Endodermal cell (in vitro differentiated cells): ENCODE data around the gene IFI27. TPM values are rescaled to one million over a fixed set of nuclear protein-coding genes. Genes with fewer than 3 reads are reported as not detected.

Source experiments
- DNase-seq: peaks from one replicate; pipeline ENCODE4 v3.0.0-alpha.2; 2017
- H3K27ac ChIP-seq: 2 replicates; pipeline ENCODE4 v1.5.1; 2013; ENCODE audit warnings: mild to moderate bottlenecking, low read depth, low read length, moderate library complexity
- H3K27me3 ChIP-seq: 2 replicates; pipeline ENCODE4 v1.6.1; 2013; ENCODE audit warnings: mild to moderate bottlenecking, low read length, moderate library complexity; ENCODE audit not compliant: insufficient read depth, control insufficient read depth, poor library complexity, severe bottlenecking
- H3K36me3 ChIP-seq: 2 replicates; pipeline ENCODE4 v1.7.0; 2013; ENCODE audit warnings: mild to moderate bottlenecking, low read length, moderate library complexity; ENCODE audit not compliant: control insufficient read depth, insufficient read depth
- H3K4me1 ChIP-seq: one replicate; pipeline ENCODE4 v1.7.0; 2013; ENCODE audit warnings: low read length; ENCODE audit not compliant: control insufficient read depth, insufficient read depth
- H3K4me3 ChIP-seq: 2 replicates; pipeline ENCODE4 v1.5.1; 2013; ENCODE audit warnings: mild to moderate bottlenecking, low read length, moderate library complexity
- H3K9ac ChIP-seq: 2 replicates; pipeline ENCODE4 v1.6.1; 2013; ENCODE audit warnings: mild to moderate bottlenecking, low read length, moderate library complexity; ENCODE audit not compliant: poor library complexity, severe bottlenecking; ENCODE audit errors: extremely low read depth
- H3K9me3 ChIP-seq: 2 replicates; pipeline ENCODE4 v1.6.1; 2013; ENCODE audit warnings: mild to moderate bottlenecking, low read length, moderate library complexity; ENCODE audit not compliant: control insufficient read depth
- H3K27ac Mint-ChIP-seq: 2 replicates; pipeline ENCODE4 v1.8.0; 2020; ENCODE audit warnings: mixed read lengths
- H3K27me3 Mint-ChIP-seq: 2 replicates; pipeline ENCODE4 v1.8.0; 2021; ENCODE audit warnings: mild to moderate bottlenecking, mixed read lengths; ENCODE audit not compliant: insufficient read depth
- H3K36me3 Mint-ChIP-seq: 2 replicates; pipeline ENCODE4 v1.8.0; 2020; ENCODE audit warnings: low read depth, mixed read lengths
- H3K4me1 Mint-ChIP-seq: 2 replicates; pipeline ENCODE4 v1.8.0; 2020; ENCODE audit warnings: mixed read lengths
- H3K4me3 Mint-ChIP-seq: 2 replicates; pipeline ENCODE4 v1.8.0; 2020; ENCODE audit warnings: mild to moderate bottlenecking, moderate library complexity, mixed read lengths
- H3K9me3 Mint-ChIP-seq: 2 replicates; pipeline ENCODE4 v1.8.0; 2020; ENCODE audit warnings: mild to moderate bottlenecking, mixed read lengths
- WGBS, 2 experiments: methylation state at CpG; one replicate each; pipeline versions ENCODE4 v1.1.5 to v1.1.7; 2013; ENCODE audit warnings: missing lambda C conversion rate in 2 of 2, mixed read lengths in 1 of 2; ENCODE audit not compliant: insufficient coverage in 1 of 2, insufficient read length in 1 of 2; 5-methylcytosine and 5-hydroxymethylcytosine counted together
- total RNA-seq, 2 donors: library from RNA; stranded (reverse); fragmentation: NEBNext Ultra II Directional in 1 of 2; extraction: Animal tissue kit (Norgen Biotek cat#: 25700) in 1 of 2; gene quantifications; 2 replicates in 1 of 2; 3 replicates in 1 of 2; pipeline ENCODE4 v1.2.1, GENCODE V29; 2021
- TF ChIP-seq, protein P1 (sequence below): fragments of 200-600 bp; sonication (generic); conservative IDR thresholded peaks from 2 replicates; pipeline ENCODE4 v1.5.0; 2021; ENCODE audit warnings: antibody characterized with exemption, mild to moderate bottlenecking

Gene IFI27
- total RNA-seq, 2 donors from 2014 or later: 1.9 to 9.0 TPM

DNA sequence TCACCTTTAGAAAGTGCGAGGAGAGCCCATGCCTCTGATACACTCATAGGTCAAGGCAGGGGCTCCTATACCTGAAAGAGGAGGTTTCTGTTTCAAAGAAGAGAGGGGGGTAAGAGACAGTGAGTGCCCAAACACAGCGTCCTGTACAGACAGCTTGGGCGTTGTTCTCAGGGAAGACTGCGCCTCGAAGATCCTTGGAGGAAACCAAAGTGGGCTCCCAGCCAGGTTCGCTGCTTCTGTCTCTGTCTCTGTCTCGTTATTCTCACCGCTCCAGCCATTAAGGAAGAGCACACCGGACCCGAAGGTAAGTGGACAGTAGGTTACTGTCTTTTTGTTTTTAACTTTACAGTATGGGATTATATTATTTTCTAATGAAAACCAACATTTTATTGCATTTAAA is 5.8 kb upstream of the IFI27 start:
- 95 to 98% methylated on average over 5 to 10 of the region's 10 CpGs for WGBS, 2 experiments
- H3K27ac Mint-ChIP-seq: no peak overlapping the region
- no peak overlapping the region for H3K4me3 Mint-ChIP-seq
- H3K9me3 Mint-ChIP-seq: no peaks in the 10 kb centered on the region
- no peaks in the 10 kb centered on the region for H3K9me3 ChIP-seq
- H3K27ac ChIP-seq: no peak overlapping the region
- peaks cover 3% of the 10 kb centered on the region for H3K36me3 Mint-ChIP-seq
- no peak overlapping the region for H3K4me3 ChIP-seq
- peaks cover 4% of the 10 kb centered on the region for H3K4me1 Mint-ChIP-seq
- no peaks in the 10 kb centered on the region for H3K27me3 Mint-ChIP-seq
- no peak for DNase-seq
- H3K9ac ChIP-seq: no peak overlapping the region
- H3K4me1 ChIP-seq: no peaks in the 10 kb centered on the region
- H3K36me3 ChIP-seq: no peaks in the 10 kb centered on the region
- TF ChIP-seq, protein P1, sequence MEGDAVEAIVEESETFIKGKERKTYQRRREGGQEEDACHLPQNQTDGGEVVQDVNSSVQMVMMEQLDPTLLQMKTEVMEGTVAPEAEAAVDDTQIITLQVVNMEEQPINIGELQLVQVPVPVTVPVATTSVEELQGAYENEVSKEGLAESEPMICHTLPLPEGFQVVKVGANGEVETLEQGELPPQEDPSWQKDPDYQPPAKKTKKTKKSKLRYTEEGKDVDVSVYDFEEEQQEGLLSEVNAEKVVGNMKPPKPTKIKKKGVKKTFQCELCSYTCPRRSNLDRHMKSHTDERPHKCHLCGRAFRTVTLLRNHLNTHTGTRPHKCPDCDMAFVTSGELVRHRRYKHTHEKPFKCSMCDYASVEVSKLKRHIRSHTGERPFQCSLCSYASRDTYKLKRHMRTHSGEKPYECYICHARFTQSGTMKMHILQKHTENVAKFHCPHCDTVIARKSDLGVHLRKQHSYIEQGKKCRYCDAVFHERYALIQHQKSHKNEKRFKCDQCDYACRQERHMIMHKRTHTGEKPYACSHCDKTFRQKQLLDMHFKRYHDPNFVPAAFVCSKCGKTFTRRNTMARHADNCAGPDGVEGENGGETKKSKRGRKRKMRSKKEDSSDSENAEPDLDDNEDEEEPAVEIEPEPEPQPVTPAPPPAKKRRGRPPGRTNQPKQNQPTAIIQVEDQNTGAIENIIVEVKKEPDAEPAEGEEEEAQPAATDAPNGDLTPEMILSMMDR: no peak
- no peaks in the 10 kb centered on the region for H3K27me3 ChIP-seq

DNA sequence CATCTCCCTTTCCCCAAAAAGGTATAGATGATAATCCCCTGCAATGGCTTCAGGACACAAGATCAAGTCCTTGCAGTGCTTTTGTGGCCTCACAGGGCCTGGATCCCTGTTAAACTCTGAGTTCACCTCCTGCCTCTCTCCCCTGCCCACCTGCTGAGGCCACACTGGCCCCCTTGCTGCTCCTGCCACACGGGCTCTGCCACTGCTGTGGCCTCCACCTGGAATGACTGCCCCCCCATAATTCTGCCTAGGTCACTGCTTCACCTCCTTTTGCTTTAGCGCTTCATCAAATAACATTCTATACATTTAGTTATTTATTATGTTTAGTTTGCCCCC is 653 bp upstream of the IFI27 start:
- DNase-seq: no peak
- Mint-ChIP-seq H3K9me3 (no peaks in the 10 kb centered on the region), H3K27ac (no peak overlapping the region), H3K4me1 (no peaks in the 10 kb centered on the region), H3K36me3 (peaks cover 3% of the 10 kb centered on the region), H3K4me3 (no peak overlapping the region), H3K27me3 (no peaks in the 10 kb centered on the region)
- Histone ChIP-seq H3K36me3 (no peaks in the 10 kb centered on the region), H3K27ac (no peak overlapping the region), H3K4me3 (no peak overlapping the region), H3K4me1 (no peaks in the 10 kb centered on the region), H3K9me3 (no peaks in the 10 kb centered on the region), H3K27me3 (no peaks in the 10 kb centered on the region), H3K9ac (no peak overlapping the region)
- TF ChIP-seq, protein P1: no peak
- 63 to 89% methylated on average over 1 of the region's 2 CpGs for WGBS, 2 experiments

GRCh38 chr14:94111276-94112095 is 950 bp downstream of the IFI27 start:
- Mint-ChIP-seq H3K4me3 (no peak overlapping the region), H3K27ac (no peak overlapping the region), H3K27me3 (no peaks in the 10 kb centered on the region), H3K36me3 (peaks cover 3% of the 10 kb centered on the region), H3K9me3 (no peaks in the 10 kb centered on the region), H3K4me1 (no peaks in the 10 kb centered on the region)
- H3K9ac ChIP-seq: no peak overlapping the region
- no peaks in the 10 kb centered on the region for H3K27me3 ChIP-seq
- no peaks in the 10 kb centered on the region for H3K36me3 ChIP-seq
- TF ChIP-seq, protein P1: no peak
- H3K27ac ChIP-seq: no peak overlapping the region
- no peaks in the 10 kb centered on the region for H3K9me3 ChIP-seq
- H3K4me1 ChIP-seq: no peaks in the 10 kb centered on the region
- peak; percentile 28 for DNase-seq
- WGBS, 2 experiments: 94 to 97% methylated on average over 13 to 20 of the region's 20 CpGs
- no peak overlapping the region for H3K4me3 ChIP-seq
